ENCODE data around the gene SLC34A3.

DNA sequence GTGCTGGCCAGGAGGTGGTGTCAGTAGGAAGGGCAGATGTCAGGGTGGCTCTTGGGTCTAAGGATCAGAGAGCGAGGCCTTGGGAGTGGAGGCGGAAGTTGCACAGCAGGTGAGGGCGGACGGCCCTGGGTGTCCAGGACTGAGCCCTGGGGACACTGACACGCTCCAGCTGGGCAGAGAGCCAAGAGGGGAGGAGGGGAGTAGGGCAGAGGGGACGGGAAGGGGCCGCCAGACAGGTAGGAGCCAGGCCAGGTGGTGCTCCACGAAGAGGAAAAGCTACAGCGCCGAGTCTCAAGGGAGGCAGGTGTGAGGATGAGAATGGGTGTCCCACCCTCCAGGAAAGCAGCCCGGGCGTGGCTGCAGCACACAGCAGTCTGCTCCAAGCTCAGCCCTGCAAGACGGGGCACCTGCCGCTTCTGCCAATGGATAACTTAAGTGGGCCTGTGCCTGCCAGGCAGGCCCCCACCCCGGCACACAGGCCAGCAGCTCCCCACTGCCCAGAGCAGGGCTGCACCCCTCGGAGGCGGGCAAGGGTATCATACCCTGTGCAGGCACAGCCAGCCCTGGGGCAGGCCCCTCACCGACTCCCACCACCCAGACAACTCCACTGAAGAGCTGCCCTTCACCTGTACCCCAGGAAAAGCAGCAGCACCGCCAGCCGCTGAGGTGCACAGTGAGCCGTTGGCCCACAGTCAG, 35.0 kb upstream of the SLC34A3 start:
- TF ChIP-seq, protein P1, sequence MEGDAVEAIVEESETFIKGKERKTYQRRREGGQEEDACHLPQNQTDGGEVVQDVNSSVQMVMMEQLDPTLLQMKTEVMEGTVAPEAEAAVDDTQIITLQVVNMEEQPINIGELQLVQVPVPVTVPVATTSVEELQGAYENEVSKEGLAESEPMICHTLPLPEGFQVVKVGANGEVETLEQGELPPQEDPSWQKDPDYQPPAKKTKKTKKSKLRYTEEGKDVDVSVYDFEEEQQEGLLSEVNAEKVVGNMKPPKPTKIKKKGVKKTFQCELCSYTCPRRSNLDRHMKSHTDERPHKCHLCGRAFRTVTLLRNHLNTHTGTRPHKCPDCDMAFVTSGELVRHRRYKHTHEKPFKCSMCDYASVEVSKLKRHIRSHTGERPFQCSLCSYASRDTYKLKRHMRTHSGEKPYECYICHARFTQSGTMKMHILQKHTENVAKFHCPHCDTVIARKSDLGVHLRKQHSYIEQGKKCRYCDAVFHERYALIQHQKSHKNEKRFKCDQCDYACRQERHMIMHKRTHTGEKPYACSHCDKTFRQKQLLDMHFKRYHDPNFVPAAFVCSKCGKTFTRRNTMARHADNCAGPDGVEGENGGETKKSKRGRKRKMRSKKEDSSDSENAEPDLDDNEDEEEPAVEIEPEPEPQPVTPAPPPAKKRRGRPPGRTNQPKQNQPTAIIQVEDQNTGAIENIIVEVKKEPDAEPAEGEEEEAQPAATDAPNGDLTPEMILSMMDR (IDR thresholded peaks at IDR 0.05) = no peak
- TF ChIP-seq POLR2AphosphoS5 (IDR thresholded peaks at IDR 0.05) (peak; percentile 67 to 82 (median 74)), EP300 (IDR thresholded peaks at IDR 0.05; ENCODE audit: low read depth) (peak; percentile 43), POLR2A (IDR thresholded peaks at IDR 0.05) (peak; percentile 68)
